ENCODE measurements around the gene SAMD4B. TPM values are rescaled to one million over a fixed set of nuclear protein-coding genes. Genes with fewer than 3 reads are reported as not detected.

The SAMD4B gene
- total RNA-seq, 1 experiment from 2014 or later = 164 TPM

- TF ChIP-seq NFE2L1 (CRISPR knock-in tag; IDR thresholded peaks at IDR 0.05) (no peak), E2F5 (CRISPR knock-in tag; IDR thresholded peaks at IDR 0.05) (no peak), AFF4 (CRISPR knock-in tag; IDR thresholded peaks at IDR 0.05; ENCODE audit: borderline replicate concordance) (no peak), CDX4 (CRISPR knock-in tag; IDR thresholded peaks at IDR 0.05; ENCODE audit: borderline replicate concordance) (no peak), GABPB1 (CRISPR knock-in tag; IDR thresholded peaks at IDR 0.05) (no peak), MAX (CRISPR knock-in tag; IDR thresholded peaks at IDR 0.05) (no peak), HMGA2 (CRISPR knock-in tag; IDR thresholded peaks at IDR 0.05) (no peak), JAZF1 (CRISPR knock-in tag; IDR thresholded peaks at IDR 0.05) (no peak), ZNF263 (CRISPR knock-in tag; IDR thresholded peaks at IDR 0.05; ENCODE audit: low read depth) (no peak), TEAD1 (CRISPR knock-in tag; IDR thresholded peaks at IDR 0.05) (no peak), ZSCAN18 (CRISPR knock-in tag; IDR thresholded peaks at IDR 0.05) (no peak), KAT7 (CRISPR knock-in tag; IDR thresholded peaks at IDR 0.05; ENCODE audit: borderline replicate concordance) (no peak), MXD4 (CRISPR knock-in tag; IDR thresholded peaks at IDR 0.05; ENCODE audit: borderline replicate concordance) (no peak), SMAD3 (CRISPR knock-in tag; IDR thresholded peaks at IDR 0.05; ENCODE audit: borderline replicate concordance) (no peak)
Observed at GRCh38 chr19:39399668-39400050, 57.4 kb downstream of the SAMD4B start (continued).

GRCh38 chr19:39400061-39400460 is 57.8 kb downstream of the SAMD4B start:
- no peak overlapping the region for H3K27ac Mint-ChIP-seq
- H3K4me3 Mint-ChIP-seq = no peak overlapping the region
- ATAC-seq (no peak), DNase-seq (ENCODE audit: low spot score) (no peak)
- no peaks in the 10 kb centered on the region for H3K9me3 Mint-ChIP-seq
- POLR2A ChIA-PET = interaction anchor here (1.3 kb wide), 1 partner anchor 20 kb away, joined by 4 read pairs; no protein-coding TSS in a partner anchor
- H3K4me1 Mint-ChIP-seq = peaks cover 34% of the 10 kb centered on the region
- peaks cover 10% of the 10 kb centered on the region for H3K36me3 Mint-ChIP-seq
- no peaks in the 10 kb centered on the region for H3K27me3 Mint-ChIP-seq (ENCODE audit: low read depth)
- CTCF ChIA-PET = interaction anchor here (1.8 to 2.4 kb wide), 3 partner anchors 9 to 74 kb away, joined by 4 to 12 read pairs (median 9); partner anchors contain the start of genes MED29, PAF1 and PLEKHG2
- TF ChIP-seq ATF3 (CRISPR knock-in tag; conservative IDR thresholded peaks at IDR 0.05) (no peak), ARID4B (CRISPR knock-in tag; IDR thresholded peaks at IDR 0.05; ENCODE audit: borderline replicate concordance) (no peak), ZBTB21 (CRISPR knock-in tag; IDR thresholded peaks at IDR 0.05; ENCODE audit: borderline replicate concordance) (no peak), ATF2 (CRISPR knock-in tag; IDR thresholded peaks at IDR 0.05; ENCODE audit: borderline replicate concordance, low read depth) (no peak), AR (CRISPR knock-in tag; IDR thresholded peaks at IDR 0.05) (no peak)

All from WTC11 (cell line).